Measurements from ENCODE around the gene SSR4. TPM values are rescaled to one million over a fixed set of nuclear protein-coding genes. Genes with fewer than 3 reads are reported as not detected.

SSR4 gene
- total and polyA plus RNA-seq, 12 donors = 162 to 1,349 (median 366) TPM

DNA sequence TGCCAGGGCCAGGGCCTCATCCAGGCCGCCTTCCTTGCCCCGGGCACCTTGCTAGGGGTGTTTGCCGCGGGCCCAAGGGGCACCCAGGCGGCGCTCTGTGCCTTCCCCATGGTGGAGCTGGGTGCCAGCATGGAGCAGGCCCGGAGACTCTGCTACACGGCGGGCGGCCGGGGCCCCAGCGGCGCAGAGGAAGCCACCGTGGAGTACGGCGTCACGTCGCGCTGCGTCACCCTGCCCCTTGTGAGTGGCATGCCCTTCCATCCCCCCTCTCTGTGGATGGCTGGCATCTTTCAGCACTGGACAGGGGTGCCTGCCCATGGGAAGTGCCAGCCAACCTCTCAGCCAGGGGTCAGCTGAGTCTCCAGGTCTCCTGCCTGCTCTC lies 26.8 kb upstream of the SSR4 start:
- no peaks in the 10 kb centered on the region for H3K27me3 ChIP-seq
- TF ChIP-seq, protein P1, sequence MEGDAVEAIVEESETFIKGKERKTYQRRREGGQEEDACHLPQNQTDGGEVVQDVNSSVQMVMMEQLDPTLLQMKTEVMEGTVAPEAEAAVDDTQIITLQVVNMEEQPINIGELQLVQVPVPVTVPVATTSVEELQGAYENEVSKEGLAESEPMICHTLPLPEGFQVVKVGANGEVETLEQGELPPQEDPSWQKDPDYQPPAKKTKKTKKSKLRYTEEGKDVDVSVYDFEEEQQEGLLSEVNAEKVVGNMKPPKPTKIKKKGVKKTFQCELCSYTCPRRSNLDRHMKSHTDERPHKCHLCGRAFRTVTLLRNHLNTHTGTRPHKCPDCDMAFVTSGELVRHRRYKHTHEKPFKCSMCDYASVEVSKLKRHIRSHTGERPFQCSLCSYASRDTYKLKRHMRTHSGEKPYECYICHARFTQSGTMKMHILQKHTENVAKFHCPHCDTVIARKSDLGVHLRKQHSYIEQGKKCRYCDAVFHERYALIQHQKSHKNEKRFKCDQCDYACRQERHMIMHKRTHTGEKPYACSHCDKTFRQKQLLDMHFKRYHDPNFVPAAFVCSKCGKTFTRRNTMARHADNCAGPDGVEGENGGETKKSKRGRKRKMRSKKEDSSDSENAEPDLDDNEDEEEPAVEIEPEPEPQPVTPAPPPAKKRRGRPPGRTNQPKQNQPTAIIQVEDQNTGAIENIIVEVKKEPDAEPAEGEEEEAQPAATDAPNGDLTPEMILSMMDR (IDR thresholded peaks at IDR 0.05) = no peak
- TF ChIP-seq POLR2A (IDR thresholded peaks at IDR 0.05) = no peak
- 88 to 97% methylated on average over 20 of the region's 20 CpGs; no CpG with 5 or more reads in 2 of the 4 donors for WGBS, 4 donors
- H3K27ac ChIP-seq = peak overlapping the region in 2 of 5 donors; percentile 43 to 87
- peaks cover 0 to 18% of the 10 kb centered on the region in 2 donors for H3K4me1 ChIP-seq (replicated peaks in 1 of 2)
- no peak overlapping the region for H3K4me3 ChIP-seq
- peak in 1 of 7 donors; percentile 11 for DNase-seq
- peaks cover 0 to 10% of the 10 kb centered on the region in 2 donors for H3K36me3 ChIP-seq (replicated peaks in 1 of 2)
- intact Hi-C loops (cut with DNase I) = loop anchor here in 1 of 2 donors (5.0 kb wide), 1 partner anchor 190 kb away; no protein-coding TSS in a partner anchor
- no peaks in the 10 kb centered on the region for H3K9me3 ChIP-seq (replicated peaks in 1 of 3)

- no peaks in the 10 kb centered on the region for H3K9me3 ChIP-seq (replicated peaks in 1 of 3)
- H3K4me1 ChIP-seq (replicated peaks in 1 of 2) = peaks cover 0 to 18% of the 10 kb centered on the region in 2 donors
- no peaks in the 10 kb centered on the region for H3K27me3 ChIP-seq
- H3K4me3 ChIP-seq = no peak overlapping the region
- TF ChIP-seq POLR2A (IDR thresholded peaks at IDR 0.05) = no peak
- TF ChIP-seq, protein P1 (IDR thresholded peaks at IDR 0.05) = no peak
- WGBS, 4 donors = 50 to 84% (median 71%) methylated on average over 1 to 22 of the region's 22 CpGs
- no peak overlapping the region for H3K27ac ChIP-seq
- peak in 2 of 7 donors; percentile 9 to 19 for DNase-seq
- H3K36me3 ChIP-seq (replicated peaks in 1 of 2) = peaks cover 0 to 10% of the 10 kb centered on the region in 2 donors
- intact Hi-C loops (cut with DNase I) = loop anchor here in 1 of 2 donors (5.0 kb wide), 1 partner anchor 189 kb away; no protein-coding TSS in a partner anchor
Observed at GRCh38 chrX:153768311-153769157, 25.9 kb upstream of the SSR4 start.

DNA sequence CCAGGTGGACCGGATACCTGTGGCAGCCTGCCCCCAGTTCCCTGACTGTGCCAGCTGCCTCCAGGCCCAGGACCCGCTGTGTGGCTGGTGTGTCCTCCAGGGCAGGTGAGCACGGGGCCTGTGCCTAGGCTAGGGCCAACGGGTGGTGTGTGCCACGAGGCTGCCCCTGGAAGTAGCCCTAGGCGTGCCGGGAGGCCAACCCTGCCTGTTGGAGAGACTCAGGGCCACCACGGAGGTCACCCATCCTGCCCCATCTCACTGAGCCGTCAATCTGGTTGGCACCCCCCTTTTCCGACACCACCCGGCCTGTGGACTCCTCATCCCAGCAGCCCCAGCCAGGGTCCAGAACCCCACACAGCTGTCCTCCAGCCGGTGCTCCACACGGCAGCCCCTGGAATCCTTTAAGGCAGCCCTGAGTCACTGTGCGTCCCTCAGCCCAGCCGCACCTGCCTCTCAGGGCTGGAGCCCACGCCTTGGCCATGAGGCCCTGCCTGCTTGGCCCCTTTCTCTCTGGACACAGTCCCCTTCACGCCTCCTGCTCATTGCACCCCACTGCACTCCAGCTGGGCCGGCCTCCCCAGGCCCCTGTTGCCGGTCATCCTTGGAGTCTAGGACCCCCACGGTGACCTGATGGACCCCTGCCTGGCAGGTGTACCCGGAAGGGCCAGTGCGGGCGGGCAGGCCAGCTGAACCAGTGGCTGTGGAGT lies 25.2 kb upstream of the SSR4 start:
- WGBS, 4 donors = 81 to 88% (median 81%) methylated on average over 12 to 23 of the region's 23 CpGs; no CpG with 5 or more reads in 1 of the 4 donors
- intact Hi-C loops (cut with DNase I) = loop anchor here in 1 of 2 donors (5.0 kb wide), 1 partner anchor 188 kb away; no protein-coding TSS in a partner anchor
- Histone ChIP-seq H3K36me3 (replicated peaks in 1 of 2) (peaks cover 0 to 10% of the 10 kb centered on the region in 2 donors), H3K27me3 (no peaks in the 10 kb centered on the region), H3K4me1 (replicated peaks in 1 of 2) (peaks cover 0 to 16% of the 10 kb centered on the region in 2 donors), H3K9me3 (replicated peaks in 1 of 3) (no peaks in the 10 kb centered on the region), H3K27ac (no peak overlapping the region), H3K4me3 (no peak overlapping the region)
- peak in 2 of 7 donors; percentile 8 to 13 for DNase-seq
- TF ChIP-seq POLR2A (IDR thresholded peaks at IDR 0.05) = no peak
- TF ChIP-seq, protein P1 (IDR thresholded peaks at IDR 0.05) = no peak

Data from adrenal gland (tissue), 12 donors.